ENCODE data around the gene TGFBR3. TPM values are rescaled to one million over a fixed set of nuclear protein-coding genes. Genes with fewer than 3 reads are reported as not detected.

The TGFBR3 gene
- total RNA-seq, 1 donor from 2014 or later, result 8.9 TPM

- intact Hi-C loops (cut with micrococcal nuclease), result no loop called here
- Mint-ChIP-seq H3K36me3 (ENCODE audit: low read depth) (peaks cover 3% of the 10 kb centered on the region), H3K9me3 (peaks cover 33% of the 10 kb centered on the region), H3K4me1 (ENCODE audit: low read depth) (no peaks in the 10 kb centered on the region), H3K27ac (no peak overlapping the region), H3K4me3 (no peak overlapping the region), H3K27me3 (ENCODE audit: insufficient read depth) (no peaks in the 10 kb centered on the region)
- DNase-seq (ENCODE audit: low spot score), result no peak
These were observed 224.8 kb downstream of the TGFBR3 start for GRCh38 chr1:91661121-91661520.

GRCh38 chr1:91660708-91661107 lies 225.2 kb downstream of the TGFBR3 start:
- peaks cover 33% of the 10 kb centered on the region for H3K9me3 Mint-ChIP-seq
- H3K36me3 Mint-ChIP-seq (ENCODE audit: low read depth), result peaks cover 3% of the 10 kb centered on the region
- H3K4me3 Mint-ChIP-seq, result no peak overlapping the region
- no peak for DNase-seq (ENCODE audit: low spot score)
- H3K4me1 Mint-ChIP-seq (ENCODE audit: low read depth), result no peaks in the 10 kb centered on the region
- no peaks in the 10 kb centered on the region for H3K27me3 Mint-ChIP-seq (ENCODE audit: insufficient read depth)
- intact Hi-C loops (cut with micrococcal nuclease), result no loop called here
- no peak overlapping the region for H3K27ac Mint-ChIP-seq

- Mint-ChIP-seq H3K4me1 (ENCODE audit: low read depth) (no peaks in the 10 kb centered on the region), H3K27me3 (ENCODE audit: insufficient read depth) (no peaks in the 10 kb centered on the region)
These were observed 230.0 kb downstream of the TGFBR3 start for GRCh38 chr1:91655912-91656449.

GRCh38 chr1:91653183-91653582 lies 232.8 kb downstream of the TGFBR3 start:
- Mint-ChIP-seq H3K4me1 (ENCODE audit: low read depth) (peaks cover under 1% of the 10 kb centered on the region), H3K36me3 (ENCODE audit: low read depth) (peaks cover 5% of the 10 kb centered on the region), H3K27me3 (ENCODE audit: insufficient read depth) (no peaks in the 10 kb centered on the region), H3K27ac (no peak overlapping the region), H3K4me3 (no peak overlapping the region), H3K9me3 (peaks cover 6% of the 10 kb centered on the region)
- intact Hi-C loops (cut with micrococcal nuclease), result no loop called here
- DNase-seq (ENCODE audit: low spot score), result no peak

More at GRCh38 chr1:91655912-91656449, 230.0 kb downstream of the TGFBR3 start:
- Mint-ChIP-seq H3K27ac (no peak overlapping the region), H3K36me3 (ENCODE audit: low read depth) (peaks cover 7% of the 10 kb centered on the region), H3K4me3 (no peak overlapping the region), H3K9me3 (peaks cover 29% of the 10 kb centered on the region)
- DNase-seq (ENCODE audit: low spot score), result no peak
- intact Hi-C loops (cut with micrococcal nuclease), result no loop called here

- Mint-ChIP-seq H3K4me1 (ENCODE audit: low read depth) (peaks cover 15% of the 10 kb centered on the region), H3K27ac (no peak overlapping the region), H3K9me3 (peaks cover 6% of the 10 kb centered on the region), H3K4me3 (no peak overlapping the region), H3K27me3 (ENCODE audit: insufficient read depth) (no peaks in the 10 kb centered on the region), H3K36me3 (ENCODE audit: low read depth) (peaks cover 5% of the 10 kb centered on the region)
- intact Hi-C loops (cut with micrococcal nuclease), result no loop called here
- no peak for DNase-seq (ENCODE audit: low spot score)
These were observed 234.3 kb downstream of the TGFBR3 start for GRCh38 chr1:91651661-91652071.

GRCh38 chr1:91651243-91651642 lies 234.7 kb downstream of the TGFBR3 start:
- Mint-ChIP-seq H3K27ac (no peak overlapping the region), H3K27me3 (ENCODE audit: insufficient read depth) (no peaks in the 10 kb centered on the region), H3K4me1 (ENCODE audit: low read depth) (peaks cover 20% of the 10 kb centered on the region), H3K4me3 (no peak overlapping the region), H3K36me3 (ENCODE audit: low read depth) (peaks cover 5% of the 10 kb centered on the region), H3K9me3 (peaks cover 6% of the 10 kb centered on the region)
- DNase-seq (ENCODE audit: low spot score), result no peak
- intact Hi-C loops (cut with micrococcal nuclease), result no loop called here

GRCh38 chr1:91650764-91651163 lies 235.2 kb downstream of the TGFBR3 start:
- H3K4me1 Mint-ChIP-seq (ENCODE audit: low read depth), result peaks cover 21% of the 10 kb centered on the region
- no peak for DNase-seq (ENCODE audit: low spot score)
- peaks cover 5% of the 10 kb centered on the region for H3K36me3 Mint-ChIP-seq (ENCODE audit: low read depth)

GRCh38 chr1:91647061-91647460 lies 238.9 kb downstream of the TGFBR3 start:
- intact Hi-C loops (cut with micrococcal nuclease), result no loop called here
- no peak overlapping the region for H3K27ac Mint-ChIP-seq
- peaks cover 21% of the 10 kb centered on the region for H3K4me1 Mint-ChIP-seq (ENCODE audit: low read depth)
- no peak for DNase-seq (ENCODE audit: low spot score)
- H3K27me3 Mint-ChIP-seq (ENCODE audit: insufficient read depth), result peaks cover 9% of the 10 kb centered on the region
- H3K9me3 Mint-ChIP-seq, result peaks cover 7% of the 10 kb centered on the region
- H3K4me3 Mint-ChIP-seq, result no peak overlapping the region
- peaks cover 4% of the 10 kb centered on the region for H3K36me3 Mint-ChIP-seq (ENCODE audit: low read depth)

More at GRCh38 chr1:91650764-91651163, 235.2 kb downstream of the TGFBR3 start:
- Mint-ChIP-seq H3K27ac (no peak overlapping the region), H3K4me3 (no peak overlapping the region), H3K9me3 (peaks cover 6% of the 10 kb centered on the region), H3K27me3 (ENCODE audit: insufficient read depth) (no peaks in the 10 kb centered on the region)
- intact Hi-C loops (cut with micrococcal nuclease), result no loop called here

- H3K27ac Mint-ChIP-seq, result no peak overlapping the region
- peaks cover 13% of the 10 kb centered on the region for H3K36me3 Mint-ChIP-seq (ENCODE audit: low read depth)
- intact Hi-C loops (cut with micrococcal nuclease), result no loop called here
- H3K27me3 Mint-ChIP-seq (ENCODE audit: insufficient read depth), result peaks cover 11% of the 10 kb centered on the region
- no peak overlapping the region for H3K4me3 Mint-ChIP-seq
- H3K4me1 Mint-ChIP-seq (ENCODE audit: low read depth), result peaks cover 21% of the 10 kb centered on the region
- peaks cover 22% of the 10 kb centered on the region for H3K9me3 Mint-ChIP-seq
- no peak for DNase-seq (ENCODE audit: low spot score)
These were observed 240.9 kb downstream of the TGFBR3 start for GRCh38 chr1:91645031-91645430.

- H3K4me3 Mint-ChIP-seq, result no peak overlapping the region
- H3K27me3 Mint-ChIP-seq (ENCODE audit: insufficient read depth), result peaks cover 11% of the 10 kb centered on the region
- H3K27ac Mint-ChIP-seq, result no peak overlapping the region
- intact Hi-C loops (cut with micrococcal nuclease), result no loop called here
- H3K36me3 Mint-ChIP-seq (ENCODE audit: low read depth), result peaks cover 11% of the 10 kb centered on the region
- H3K4me1 Mint-ChIP-seq (ENCODE audit: low read depth), result peaks cover 21% of the 10 kb centered on the region
- DNase-seq (ENCODE audit: low spot score), result no peak
- peaks cover 29% of the 10 kb centered on the region for H3K9me3 Mint-ChIP-seq
These were observed 242.5 kb downstream of the TGFBR3 start for GRCh38 chr1:91643431-91643830.

- H3K4me1 Mint-ChIP-seq (ENCODE audit: low read depth), result no peaks in the 10 kb centered on the region
- no peak overlapping the region for H3K4me3 Mint-ChIP-seq
- peaks cover 13% of the 10 kb centered on the region for H3K27me3 Mint-ChIP-seq (ENCODE audit: insufficient read depth)
- H3K36me3 Mint-ChIP-seq (ENCODE audit: low read depth), result peaks cover 13% of the 10 kb centered on the region
- intact Hi-C loops (cut with micrococcal nuclease), result no loop called here
- no peak for DNase-seq (ENCODE audit: low spot score)
- H3K27ac Mint-ChIP-seq, result no peak overlapping the region
- H3K9me3 Mint-ChIP-seq, result peaks cover 29% of the 10 kb centered on the region
These were observed 244.9 kb downstream of the TGFBR3 start for GRCh38 chr1:91640877-91641526.

GRCh38 chr1:91637539-91637994 lies 248.4 kb downstream of the TGFBR3 start:
- Mint-ChIP-seq H3K27ac (no peak overlapping the region), H3K36me3 (ENCODE audit: low read depth) (peaks cover 11% of the 10 kb centered on the region)

GRCh38 chr1:91635763-91636162 lies 250.2 kb downstream of the TGFBR3 start:
- Mint-ChIP-seq H3K27ac (no peak overlapping the region), H3K4me3 (no peak overlapping the region), H3K27me3 (ENCODE audit: insufficient read depth) (peaks cover 2% of the 10 kb centered on the region), H3K9me3 (peaks cover 10% of the 10 kb centered on the region), H3K36me3 (ENCODE audit: low read depth) (peaks cover 4% of the 10 kb centered on the region), H3K4me1 (ENCODE audit: low read depth) (peaks cover 7% of the 10 kb centered on the region)
- no peak for DNase-seq (ENCODE audit: low spot score)
- intact Hi-C loops (cut with micrococcal nuclease), result no loop called here

More at GRCh38 chr1:91637539-91637994, 248.4 kb downstream of the TGFBR3 start:
- peaks cover 7% of the 10 kb centered on the region for H3K4me1 Mint-ChIP-seq (ENCODE audit: low read depth)
- intact Hi-C loops (cut with micrococcal nuclease), result no loop called here
- H3K27me3 Mint-ChIP-seq (ENCODE audit: insufficient read depth), result peaks cover 4% of the 10 kb centered on the region
- no peak overlapping the region for H3K4me3 Mint-ChIP-seq
- DNase-seq (ENCODE audit: low spot score), result no peak
- peaks cover 25% of the 10 kb centered on the region for H3K9me3 Mint-ChIP-seq

All from activated T-helper 1 cell treated with anti-CD3 and anti-CD28 coated beads, Interleukin-12 subunit alpha, Interleukin-12 subunit beta, Interleukin-2, Interleukin-4 antibody, amounts not matched to agents 30 ng/mL and 10 ng/mL and 1 ng/mL, durations not matched to agents 14 hours and 24 hours and 36 hours (primary cell).